PFSK-1 (cell line): ENCODE measurements around the gene CCDC30.

Experiments
- POLR2AphosphoS5 ChIP-seq: IDR thresholded peaks from 2 replicates; pipeline ENCODE4 v1.6.1; 2012; ENCODE audit warnings: low read depth, mild to moderate bottlenecking, control low read depth, low read length, moderate library complexity
- SIN3A ChIP-seq: IDR thresholded peaks from 2 replicates; pipeline ENCODE4 v1.6.1; 2012; ENCODE audit warnings: mild to moderate bottlenecking, low read length, moderate library complexity, borderline replicate concordance; ENCODE audit not compliant: insufficient read depth
- TAF1 ChIP-seq: IDR thresholded peaks from 2 replicates; pipeline ENCODE4 v1.6.1; 2012; ENCODE audit warnings: low read length, control low read depth, borderline replicate concordance; ENCODE audit not compliant: insufficient read depth

DNA sequence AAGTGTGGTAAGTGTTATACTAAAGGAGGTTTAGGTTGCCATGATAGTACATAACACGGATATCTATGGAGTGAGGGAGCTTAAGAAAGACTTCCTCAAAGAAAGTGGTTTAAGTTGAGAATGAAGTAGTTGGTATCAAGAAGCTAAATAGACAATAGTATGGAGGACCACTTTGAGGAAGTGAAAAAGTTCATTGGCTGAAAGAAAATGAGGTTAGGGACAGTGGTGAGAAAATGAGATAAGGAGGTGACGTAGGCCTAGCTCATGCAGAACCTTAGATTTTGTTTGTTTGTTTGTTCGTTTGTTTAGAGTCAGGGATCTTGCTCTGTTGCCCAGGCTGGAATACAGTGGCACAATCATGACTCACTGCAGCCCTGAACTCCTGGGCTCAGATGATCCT, 122.9 kb downstream of the CCDC30 start:
- TF ChIP-seq TAF1: no peak
- no peak for TF ChIP-seq SIN3A
- no peak for TF ChIP-seq POLR2AphosphoS5
